HG02798 (cell line): ENCODE results near the gene EDIL3.
"Not testable (repeated sequence)": the region's sequence is repeated elsewhere in the genome, so short reads cannot be mapped to it uniquely, and the experiment has no call there.

Experiments
- ATAC-seq: cut with Tn5 transposase; IDR thresholded peaks from one replicate; pipeline ENCODE4 v1.9.1; 2021; ENCODE audit warnings: mild to moderate bottlenecking; ENCODE audit not compliant: unreplicated experiment, poor library complexity

EDIL3 gene

GRCh38 chr5:84309850-84310249, 74.8 kb downstream of the EDIL3 start:
- not testable (repeated sequence) for ATAC-seq

- ATAC-seq: no peak
Measured at GRCh38 chr5:84306601-84307000, 78.1 kb downstream of the EDIL3 start.

GRCh38 chr5:84304599-84304998, 80.1 kb downstream of the EDIL3 start:
- ATAC-seq: no peak

- no peak for ATAC-seq
Measured at GRCh38 chr5:84303315-84303714, 81.4 kb downstream of the EDIL3 start.

GRCh38 chr5:84301535-84301934, 83.1 kb downstream of the EDIL3 start:
- no peak for ATAC-seq

GRCh38 chr5:84299959-84300358, 84.7 kb downstream of the EDIL3 start:
- ATAC-seq: no peak

- ATAC-seq: no peak
Measured at GRCh38 chr5:84298628-84299027, 86.1 kb downstream of the EDIL3 start.

GRCh38 chr5:84297641-84298040, 87.0 kb downstream of the EDIL3 start:
- ATAC-seq: not testable (repeated sequence)

- ATAC-seq: no peak
Measured at GRCh38 chr5:84292788-84293653, 91.7 kb downstream of the EDIL3 start.

- ATAC-seq: no peak
Measured at GRCh38 chr5:84292000-84292642, 92.6 kb downstream of the EDIL3 start.

- no peak for ATAC-seq
Measured at GRCh38 chr5:84290673-84291072, 94.0 kb downstream of the EDIL3 start.

- no peak for ATAC-seq
Measured at GRCh38 chr5:84290161-84290560, 94.5 kb downstream of the EDIL3 start.

- ATAC-seq: peak; percentile 69
Measured at GRCh38 chr5:84287951-84288350, 96.7 kb downstream of the EDIL3 start.

GRCh38 chr5:84286662-84287061, 98.0 kb downstream of the EDIL3 start:
- no peak for ATAC-seq

GRCh38 chr5:84285641-84286637, 98.7 kb downstream of the EDIL3 start:
- ATAC-seq: no peak

GRCh38 chr5:84281383-84281782, 103.3 kb downstream of the EDIL3 start:
- ATAC-seq: no peak

GRCh38 chr5:84279234-84279633, 105.4 kb downstream of the EDIL3 start:
- ATAC-seq: no peak

- no peak for ATAC-seq
Measured at GRCh38 chr5:84275609-84276008, 109.1 kb downstream of the EDIL3 start.

GRCh38 chr5:84274585-84275468, 109.9 kb downstream of the EDIL3 start:
- ATAC-seq: peak; percentile 54

- no peak for ATAC-seq
Measured at GRCh38 chr5:84273517-84273883, 111.2 kb downstream of the EDIL3 start.
